Stomach (tissue), 9 donors: ENCODE measurements around the gene HSPA1A. TPM values are rescaled to one million over a fixed set of nuclear protein-coding genes. Genes with fewer than 3 reads are reported as not detected.
"Not testable (repeated sequence)": the region's sequence is repeated elsewhere in the genome, so short reads cannot be mapped to it uniquely, and the experiment has no call there.

Source experiments
- DNase-seq, 2 donors: peaks; one replicate each; pipeline versions ENCODE4 v3.0.0 to v3.0.0-alpha.2; 2013 to 2019
- H3K27ac ChIP-seq, 5 donors: fragments of 200-600 bp in 4 of 5; sonication (generic) in 4 of 5; one replicate each; pipeline ENCODE4 v1.5.1; 2013 to 2019; ENCODE audit warnings: mild to moderate bottlenecking in 1 of 5, moderate library complexity in 1 of 5
- H3K27me3 ChIP-seq, 3 donors: fragments of 200-600 bp; sonication (generic); one replicate each; pipeline ENCODE4 v1.5.1; 2017 to 2019; ENCODE audit warnings: mixed run types in 1 of 3
- H3K36me3 ChIP-seq, 4 donors: fragments of 200-600 bp; sonication (generic); 1 replicate in 3 of 4; 2 replicates in 1 of 4; pipeline ENCODE4 v1.5.1; 2016 to 2019
- H3K4me1 ChIP-seq, 4 donors: fragments of 200-600 bp; sonication (generic); one replicate each; pipeline ENCODE4 v1.5.1; 2016 to 2019
- H3K4me3 ChIP-seq, 4 donors: fragments of 200-600 bp; sonication (generic) in 3 of 4; one replicate each; pipeline ENCODE4 v1.5.1; 2016 to 2019; ENCODE audit warnings: mild to moderate bottlenecking in 1 of 4
- H3K9me3 ChIP-seq, 4 donors: fragments of 200-600 bp; sonication (generic); one replicate each; pipeline ENCODE4 v1.5.1; 2016 to 2019
- CTCF ChIP-seq, 7 experiments: fragments of 450-650 bp in 4 of 7; fragments of 200-600 bp in 3 of 7; sonication (generic) in 3 of 7; IDR thresholded peaks; one replicate each; pipeline ENCODE4 v1.5.1; 2016 to 2019; ENCODE audit warnings: antibody characterized with exemption in 7 of 7, control low read depth in 2 of 7, mild to moderate bottlenecking in 1 of 7
- EP300 ChIP-seq: sonication (generic); formaldehyde crosslinking; IDR thresholded peaks from one replicate; pipeline ENCODE4 v1.6.1; 2017; ENCODE audit warnings: antibody characterized with exemption
- POLR2A ChIP-seq, 4 donors: fragments of 450-650 bp; IDR thresholded peaks; one replicate each; pipeline ENCODE4 v1.6.1; 2016; ENCODE audit warnings: antibody characterized with exemption in 4 of 4, control low read depth in 2 of 4, mild to moderate bottlenecking in 1 of 4, moderate library complexity in 1 of 4
- POLR2AphosphoS5 ChIP-seq, 3 donors: sonication (generic); formaldehyde crosslinking; IDR thresholded peaks; one replicate each; pipeline ENCODE4 v1.6.1; 2016; ENCODE audit warnings: antibody characterized with exemption in 3 of 3
- WGBS, 5 donors: extraction: QIAGEN DNeasy Blood & Tissue Kit in 3 of 5; methylation state at CpG; one replicate each; pipeline versions ENCODE4 v1.1.5 to v1.1.7; 2013 to 2018; 5-methylcytosine and 5-hydroxymethylcytosine counted together
- intact Hi-C: fragments of 100-400 bp; cut with DNase I; formaldehyde crosslinking; loops from one replicate; pipeline ENCODE4 v1.15.1; 2023; ENCODE audit warnings: low total_unique reads
- polyA plus RNA-seq, 3 donors: library from polyadenylated mRNA; stranded (reverse); fragments of 200-250 nt; gene quantifications; one replicate each; pipeline ENCODE4 v1.2.3, GENCODE V29; 2013
- total RNA-seq, 5 donors: library from RNA; depleted of rRNA; stranded (reverse); fragments of >200 nt; gene quantifications; one replicate each; pipeline versions ENCODE4 v1.1.0 to v1.2.3, GENCODE V29; 2014 to 2016
- donor health status: healthy with polysubstance abuse.
- donor health status: Bipolar disorder and iron deficiency.
- donor health status: healthy.

The HSPA1A gene
- total and polyA plus RNA-seq, 8 donors, result 51.1 to 124 (median 89.5) TPM

GRCh38 chr6:31813465-31813849, 1.9 kb upstream of the HSPA1A start:
- Histone ChIP-seq H3K36me3 (no peaks in the 10 kb centered on the region), H3K4me3 (peak overlapping the region in 2 of 4 donors; percentile 31 to 53), H3K27me3 (no peaks in the 10 kb centered on the region), H3K27ac (peak overlapping the region in 4 of 5 donors; percentile 89 to 100 (median 98)), H3K9me3 (no peaks in the 10 kb centered on the region), H3K4me1 (peaks cover 9 to 29% (median 22%) of the 10 kb centered on the region in 4 donors)
- no peak for TF ChIP-seq EP300
- TF ChIP-seq CTCF (IDR thresholded peaks at IDR 0.05), result no peak
- no peak for TF ChIP-seq POLR2AphosphoS5 (IDR thresholded peaks at IDR 0.05)
- TF ChIP-seq POLR2A (IDR thresholded peaks at IDR 0.05), result no peak
- WGBS, 5 donors, result 80 to 88% (median 85%) methylated on average over 7 of the region's 7 CpGs
- intact Hi-C loops, result no loop called here
- no peak for DNase-seq

GRCh38 chr6:31814677-31815024, 692 bp upstream of the HSPA1A start:
- Histone ChIP-seq H3K9me3 (no peaks in the 10 kb centered on the region), H3K4me3 (peak overlapping the region; percentile 53 to 63 (median 56)), H3K27me3 (no peaks in the 10 kb centered on the region), H3K27ac (peak overlapping the region; percentile 89 to 100 (median 99)), H3K36me3 (no peaks in the 10 kb centered on the region), H3K4me1 (peaks cover 21 to 41% (median 34%) of the 10 kb centered on the region in 4 donors)
- intact Hi-C loops, result no loop called here
- peak; percentile 94 to 99 for DNase-seq
- WGBS, 5 donors, result 0% methylated on average over 12 to 13 of the region's 13 CpGs
- TF ChIP-seq POLR2AphosphoS5 (IDR thresholded peaks at IDR 0.05) (peak; percentile 95 to 98 (median 97)), POLR2A (IDR thresholded peaks at IDR 0.05) (peak in 1 of 4 donors; percentile 10), CTCF (IDR thresholded peaks at IDR 0.05) (no peak)

GRCh38 chr6:31817133-31817928, 2.0 kb downstream of the HSPA1A start:
- H3K27ac ChIP-seq, result peak overlapping the region; percentile 79 to 99 (median 98)
- H3K9me3 ChIP-seq, intact Hi-C loops, H3K36me3 ChIP-seq, DNase-seq, H3K27me3 ChIP-seq: not testable (repeated sequence)
- peaks cover 36 to 62% (median 53%) of the 10 kb centered on the region in 4 donors for H3K4me1 ChIP-seq
- 19 to 36% (median 27%) methylated on average over 13 to 18 of the region's 37 CpGs for WGBS, 5 donors
- peak overlapping the region; percentile 47 to 60 (median 51) for H3K4me3 ChIP-seq

- Histone ChIP-seq H3K27ac (peak overlapping the region; percentile 89 to 99 (median 98)), H3K4me3 (peak overlapping the region; percentile 47 to 60 (median 51)), H3K4me1 (peaks cover 40 to 69% (median 58%) of the 10 kb centered on the region in 4 donors)
- H3K36me3 ChIP-seq, DNase-seq, H3K27me3 ChIP-seq, intact Hi-C loops, H3K9me3 ChIP-seq: not testable (repeated sequence)
- 27 to 52% (median 35%) methylated on average over 8 of the region's 8 CpGs for WGBS, 5 donors
These were observed 2.7 kb downstream of the HSPA1A start for GRCh38 chr6:31817929-31818511.

- intact Hi-C loops, result no loop called here
- TF ChIP-seq POLR2AphosphoS5 (IDR thresholded peaks at IDR 0.05) (no peak), POLR2A (IDR thresholded peaks at IDR 0.05) (no peak), EP300 (no peak)
- Histone ChIP-seq H3K4me1 (peaks cover 48 to 72% (median 65%) of the 10 kb centered on the region in 4 donors), H3K4me3 (peak overlapping the region in 1 of 4 donors; percentile 47), H3K9me3 (no peaks in the 10 kb centered on the region), H3K27ac (peak overlapping the region; percentile 77 to 99 (median 98)), H3K36me3 (no peaks in the 10 kb centered on the region), H3K27me3 (no peaks in the 10 kb centered on the region)
- peak in 1 of 2 donors; percentile 46 for DNase-seq
These were observed 4.5 kb downstream of the HSPA1A start for GRCh38 chr6:31819871-31820299.

- H3K36me3 ChIP-seq, H3K9me3 ChIP-seq, H3K4me3 ChIP-seq, DNase-seq, H3K27me3 ChIP-seq, intact Hi-C loops: not testable (repeated sequence)
- WGBS, 5 donors, result 77 to 85% (median 84%) methylated on average over 9 to 10 of the region's 10 CpGs
- peaks cover 49 to 74% (median 68%) of the 10 kb centered on the region in 4 donors for H3K4me1 ChIP-seq
- peak overlapping the region; percentile 77 to 99 (median 98) for H3K27ac ChIP-seq
These were observed 5.1 kb downstream of the HSPA1A start for GRCh38 chr6:31820399-31820798.
